SK-N-SH (cell line): ENCODE results near the gene KCTD17. TPM values are rescaled to one million over a fixed set of nuclear protein-coding genes. Genes with fewer than 3 reads are reported as not detected.

Experiments
- CTCF ChIA-PET: fragments of 300-600, 350-600 bp; formaldehyde crosslinking; extraction: SDS; loops from one replicate; lab custom pipeline; 2021; lab: Yijun Ruan, JAX
- POLR2A ChIA-PET: fragments of 350-600 bp; sonication (Branson Sonifier 250); formaldehyde crosslinking; extraction: SDS; loops from one replicate; lab custom pipeline; 2020; ENCODE audit warnings: antibody characterized with exemption, inconsistent platforms; lab: Yijun Ruan, JAX
- DNase-seq: peaks from one replicate; pipeline ENCODE4 v3.0.0; 2012
- H2AFZ ChIP-seq: fragments of 200-600 bp; sonication (generic); 2 replicates; pipeline ENCODE4 v1.8.1; 2016; ENCODE audit warnings: antibody characterized with exemption, mild to moderate bottlenecking, low read depth
- H3F3A ChIP-seq: fragments of 200-600 bp; sonication (generic); replicated peaks from 2 replicates; pipeline ENCODE3; 2016; ENCODE audit warnings: antibody characterized with exemption, mild to moderate bottlenecking; ENCODE audit not compliant: insufficient read depth
- H3K27ac ChIP-seq, 2 experiments: fragments of 200-500 bp in 1 of 2; fragments of 200-600 bp in 1 of 2; sonication (Bioruptor generic) in 1 of 2; sonication (generic), shearing (Covaris generic) in 1 of 2; 2 replicates each; pipeline versions ENCODE4 v1.5.1 to v1.6.1; 2014 to 2016; ENCODE audit warnings: low read depth in 2 of 2, inconsistent platforms in 1 of 2, low read length in 1 of 2, mild to moderate bottlenecking in 1 of 2, mixed read lengths in 1 of 2
- H3K27me3 ChIP-seq: fragments of 200-600 bp; sonication (generic), shearing (Covaris generic); 2 replicates; pipeline ENCODE4 v1.6.1; 2016; ENCODE audit warnings: mixed run types; ENCODE audit not compliant: insufficient read depth
- H3K36me3 ChIP-seq, 2 experiments: fragments of 200-500 bp in 1 of 2; fragments of 200-600 bp in 1 of 2; sonication (Bioruptor generic) in 1 of 2; sonication (generic) in 1 of 2; replicated peaks in 1 of 2; 2 replicates each; pipeline versions ENCODE3 to v1.5.1; 2014 to 2016; ENCODE audit warnings: low read length in 1 of 2, mild to moderate bottlenecking in 1 of 2; ENCODE audit not compliant: insufficient read depth in 2 of 2, control insufficient read depth in 1 of 2
- H3K4me1 ChIP-seq, 2 experiments: fragments of 200-500 bp in 1 of 2; fragments of 200-600 bp in 1 of 2; sonication (Bioruptor generic) in 1 of 2; sonication (generic), shearing (Covaris generic) in 1 of 2; 2 replicates each; pipeline versions ENCODE4 v1.5.1 to v1.6.1; 2014 to 2016; ENCODE audit warnings: low read depth in 1 of 2, low read length in 1 of 2, mixed run types in 1 of 2; ENCODE audit not compliant: insufficient read depth in 2 of 2, control insufficient read depth in 1 of 2
- H3K4me2 ChIP-seq: fragments of 200-600 bp; sonication (generic), shearing (Covaris generic); 2 replicates; pipeline ENCODE4 v1.6.1; 2017; ENCODE audit warnings: mixed run types
- H3K4me3 ChIP-seq, 2 experiments: fragments of 200-500 bp in 1 of 2; fragments of 200-600 bp in 1 of 2; sonication (Bioruptor generic) in 1 of 2; sonication (generic), shearing (Covaris generic) in 1 of 2; 2 replicates each; pipeline versions ENCODE4 v1.5.1 to v1.8.1; 2014 to 2016; ENCODE audit warnings: low read depth in 2 of 2, inconsistent platforms in 1 of 2, low read length in 1 of 2, mild to moderate bottlenecking in 1 of 2, mixed read lengths in 1 of 2, moderate library complexity in 1 of 2
- H3K79me2 ChIP-seq: fragments of 200-600 bp; sonication (generic); 2 replicates; pipeline ENCODE4 v1.8.1; 2017; ENCODE audit warnings: mild to moderate bottlenecking; ENCODE audit not compliant: insufficient read depth
- H3K9ac ChIP-seq: fragments of 200-600 bp; sonication (generic); 2 replicates; pipeline ENCODE4 v1.6.1; 2017; ENCODE audit warnings: mixed run types
- H3K9me2 ChIP-seq: fragments of 200-600 bp; sonication (generic); 2 replicates; pipeline ENCODE4 v1.6.1; 2017; ENCODE audit warnings: mixed run types
- H3K9me3 ChIP-seq: fragments of 200-600 bp; sonication (generic); 2 replicates; pipeline ENCODE4 v1.6.1; 2017; ENCODE audit warnings: mixed run types, mild to moderate bottlenecking, moderate library complexity
- H4K20me1 ChIP-seq: fragments of 200-600 bp; sonication (generic); 2 replicates; pipeline ENCODE4 v1.6.1; 2017; ENCODE audit warnings: mild to moderate bottlenecking, mixed run types; ENCODE audit not compliant: insufficient read depth
- ELF1 ChIP-seq: IDR thresholded peaks from 2 replicates; pipeline ENCODE4 v1.4.0; 2012
- EZH2phosphoT487 ChIP-seq: fragments of 200-600 bp; sonication (generic); IDR thresholded peaks from 2 replicates; pipeline ENCODE4 v1.6.1; 2017; ENCODE audit warnings: low read depth, mixed run types, mild to moderate bottlenecking, antibody characterized with exemption, moderate library complexity, borderline replicate concordance
- FOSL2 ChIP-seq: IDR thresholded peaks from 2 replicates; pipeline ENCODE4 v1.4.0; 2012; ENCODE audit warnings: low read depth, mild to moderate bottlenecking, moderate library complexity, borderline replicate concordance
- MXI1 ChIP-seq: IDR thresholded peaks from 2 replicates; pipeline ENCODE4 v1.6.1; 2012; ENCODE audit warnings: mild to moderate bottlenecking, low read depth, low read length, improper control_type of control experiment
- NFIC ChIP-seq: IDR thresholded peaks from 2 replicates; pipeline ENCODE4 v1.4.0; 2012; ENCODE audit warnings: borderline replicate concordance
- RAD21 ChIP-seq: IDR thresholded peaks from 2 replicates; pipeline ENCODE4 v1.6.1; 2012; ENCODE audit warnings: mild to moderate bottlenecking, low read length
- RCOR1 ChIP-seq: fragments of 150-350 bp; IDR thresholded peaks from 2 replicates; pipeline ENCODE4 v1.6.1; 2017; ENCODE audit warnings: antibody characterized with exemption, low read length
- RFX5 ChIP-seq: IDR thresholded peaks from 2 replicates; pipeline ENCODE4 v1.6.1; 2012; ENCODE audit warnings: mild to moderate bottlenecking, improper control_type of control experiment, low read length
- TCF12 ChIP-seq: IDR thresholded peaks from 2 replicates; pipeline ENCODE4 v1.4.0; 2012
- WGBS: methylation state at CpG from one replicate; pipeline ENCODE4 v1.1.6; 2017; ENCODE audit warnings: low lambda C conversion rate; 5-methylcytosine and 5-hydroxymethylcytosine counted together
- polyA plus RNA-seq, 3 experiments: library from polyadenylated mRNA; depleted of rRNA; stranded (reverse); fragments of >200 nt; gene quantifications; 2 replicates each; pipeline ENCODE4 v1.2.3, GENCODE V29; 2012
- TF ChIP-seq, protein P1 (sequence below): IDR thresholded peaks from 2 replicates; pipeline ENCODE4 v1.4.0; 2012; ENCODE audit warnings: low read depth, borderline replicate concordance
- TF ChIP-seq, protein P2 (sequence below): fragments of 150-350 bp; IDR thresholded peaks from 2 replicates; pipeline ENCODE4 v1.6.1; 2017; ENCODE audit warnings: antibody characterized with exemption, low read length, low read depth, borderline replicate concordance
- TF ChIP-seq, protein P3 (sequence below): IDR thresholded peaks from 2 replicates; pipeline ENCODE4 v1.4.0; 2012; ENCODE audit warnings: low read depth, borderline replicate concordance

The KCTD17 gene
- polyA plus RNA-seq, 1 of the 3 experiments (the other 2 are of a cell fraction): 57.8 TPM

DNA sequence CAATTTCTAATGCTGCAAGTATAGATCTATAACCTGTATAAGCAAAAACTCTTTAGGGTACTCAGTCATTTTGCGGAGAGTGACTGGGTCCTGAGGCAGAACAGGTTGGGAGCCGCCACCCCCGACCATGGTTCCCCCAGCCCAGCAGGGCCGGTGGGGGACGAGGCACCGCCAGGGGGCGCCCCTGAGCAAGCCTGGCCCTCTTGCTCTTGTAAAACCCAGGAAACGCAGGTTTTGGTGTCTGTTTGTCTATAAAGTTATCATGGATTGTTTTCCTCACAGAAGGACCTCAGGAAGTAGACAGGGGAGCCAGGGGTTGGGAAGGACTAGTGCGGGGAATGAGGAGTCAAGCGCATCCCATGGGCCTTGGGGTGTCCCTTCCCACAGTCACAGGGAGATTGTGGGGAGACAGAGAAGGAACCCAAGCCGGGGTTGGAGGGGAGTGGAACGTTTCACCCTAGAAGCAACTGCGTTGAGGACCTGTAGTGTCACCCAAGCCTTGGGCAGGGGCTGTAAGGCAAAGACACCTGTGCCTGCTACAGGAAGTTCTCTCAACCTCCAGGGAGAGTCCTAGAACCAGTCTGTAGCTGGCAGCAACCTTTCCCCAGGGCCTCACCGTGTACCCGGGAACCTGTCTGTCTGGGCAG, 26.4 kb downstream of the KCTD17 start (continued):
- TF ChIP-seq, protein P1, sequence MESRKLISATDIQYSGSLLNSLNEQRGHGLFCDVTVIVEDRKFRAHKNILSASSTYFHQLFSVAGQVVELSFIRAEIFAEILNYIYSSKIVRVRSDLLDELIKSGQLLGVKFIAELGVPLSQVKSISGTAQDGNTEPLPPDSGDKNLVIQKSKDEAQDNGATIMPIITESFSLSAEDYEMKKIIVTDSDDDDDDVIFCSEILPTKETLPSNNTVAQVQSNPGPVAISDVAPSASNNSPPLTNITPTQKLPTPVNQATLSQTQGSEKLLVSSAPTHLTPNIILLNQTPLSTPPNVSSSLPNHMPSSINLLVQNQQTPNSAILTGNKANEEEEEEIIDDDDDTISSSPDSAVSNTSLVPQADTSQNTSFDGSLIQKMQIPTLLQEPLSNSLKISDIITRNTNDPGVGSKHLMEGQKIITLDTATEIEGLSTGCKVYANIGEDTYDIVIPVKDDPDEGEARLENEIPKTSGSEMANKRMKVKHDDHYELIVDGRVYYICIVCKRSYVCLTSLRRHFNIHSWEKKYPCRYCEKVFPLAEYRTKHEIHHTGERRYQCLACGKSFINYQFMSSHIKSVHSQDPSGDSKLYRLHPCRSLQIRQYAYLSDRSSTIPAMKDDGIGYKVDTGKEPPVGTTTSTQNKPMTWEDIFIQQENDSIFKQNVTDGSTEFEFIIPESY: no peak
- no peak for TF ChIP-seq TCF12
- TF ChIP-seq FOSL2: no peak
- peak; percentile 72 for TF ChIP-seq RAD21
- no peak for TF ChIP-seq EZH2phosphoT487
- TF ChIP-seq, protein P2, sequence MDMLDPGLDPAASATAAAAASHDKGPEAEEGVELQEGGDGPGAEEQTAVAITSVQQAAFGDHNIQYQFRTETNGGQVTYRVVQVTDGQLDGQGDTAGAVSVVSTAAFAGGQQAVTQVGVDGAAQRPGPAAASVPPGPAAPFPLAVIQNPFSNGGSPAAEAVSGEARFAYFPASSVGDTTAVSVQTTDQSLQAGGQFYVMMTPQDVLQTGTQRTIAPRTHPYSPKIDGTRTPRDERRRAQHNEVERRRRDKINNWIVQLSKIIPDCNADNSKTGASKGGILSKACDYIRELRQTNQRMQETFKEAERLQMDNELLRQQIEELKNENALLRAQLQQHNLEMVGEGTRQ: no peak

DNA sequence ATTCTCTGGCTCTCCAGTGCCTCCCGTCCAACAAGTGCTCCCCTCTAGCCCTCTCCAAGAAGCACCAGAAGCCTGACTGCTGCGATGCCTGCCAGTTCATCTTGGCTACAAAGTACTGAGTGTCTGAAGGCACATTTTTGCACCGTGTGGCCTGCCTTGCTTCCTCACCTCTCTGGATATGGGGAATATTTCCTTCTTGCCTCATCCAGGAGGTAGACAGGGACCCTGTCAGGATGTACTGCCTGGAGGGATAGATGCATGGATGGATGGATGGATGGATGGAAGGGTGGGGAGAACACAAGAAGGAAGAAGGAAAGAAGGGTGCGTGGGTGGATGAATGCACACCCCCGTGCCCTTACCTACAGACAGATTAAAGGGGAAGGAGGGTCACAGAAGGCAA, 27.6 kb downstream of the KCTD17 start:
- H3K27ac ChIP-seq: no peak overlapping the region

More for the DNA sequence above, 27.6 kb downstream of the KCTD17 start:
- Histone ChIP-seq H3F3A (no peaks in the 10 kb centered on the region), H3K79me2 (no peaks in the 10 kb centered on the region), H3K27me3 (peaks cover 30% of the 10 kb centered on the region), H3K9me3 (no peaks in the 10 kb centered on the region), H4K20me1 (no peaks in the 10 kb centered on the region), H3K9ac (no peak overlapping the region), H2AFZ (no peak overlapping the region), H3K9me2 (no peaks in the 10 kb centered on the region), H3K36me3 (no peaks in the 10 kb centered on the region), H3K4me2 (no peak overlapping the region), H3K4me1 (no peaks in the 10 kb centered on the region), H3K4me3 (no peak overlapping the region)
- POLR2A ChIA-PET: no interaction called here
- no peak for DNase-seq
- CTCF ChIA-PET: interaction anchor here (0.8 to 1.3 kb wide), 2 partner anchors 47 to 119 kb away, joined by 3 to 4 read pairs; no protein-coding TSS in a partner anchor
- 67% methylated on average over 5 of the region's 5 CpGs for WGBS
- TF ChIP-seq, protein P1: no peak
- TF ChIP-seq NFIC: no peak
- TF ChIP-seq RCOR1: no peak
- TF ChIP-seq RFX5: no peak
- no peak for TF ChIP-seq ELF1
- TF ChIP-seq, protein P3, sequence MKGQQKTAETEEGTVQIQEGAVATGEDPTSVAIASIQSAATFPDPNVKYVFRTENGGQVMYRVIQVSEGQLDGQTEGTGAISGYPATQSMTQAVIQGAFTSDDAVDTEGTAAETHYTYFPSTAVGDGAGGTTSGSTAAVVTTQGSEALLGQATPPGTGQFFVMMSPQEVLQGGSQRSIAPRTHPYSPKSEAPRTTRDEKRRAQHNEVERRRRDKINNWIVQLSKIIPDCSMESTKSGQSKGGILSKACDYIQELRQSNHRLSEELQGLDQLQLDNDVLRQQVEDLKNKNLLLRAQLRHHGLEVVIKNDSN: no peak
- no peak for TF ChIP-seq MXI1
